GM19239 (cell line): ENCODE measurements around the gene LUC7L3.
A peak's percentile ranks its signal among the peaks of the same experiment; 100 is the strongest.
"Not testable (repeated sequence)": the region's sequence is repeated elsewhere in the genome, so short reads cannot be mapped to it uniquely, and the experiment has no call there.

Source experiments
- DNase-seq: peaks from one replicate; pipeline ENCODE4 v3.0.0; 2011; ENCODE audit warnings: low spot score; ENCODE audit not compliant: insufficient read length
- FAIRE-seq: peaks from 2 replicates; lab custom pipeline; 2011; peaks lifted over from hg19 to GRCh38; lab: Jason Lieb, UNC

The LUC7L3 gene

GRCh38 chr17:50719144-50719923, at the start of gene LUC7L3:
TSS of gene LUC7L3 (plus strand) at chr17:50719603. CDS start at chr17:50719733, 130 bp downstream.
- FAIRE-seq (peak; percentile 91), DNase-seq (peak; percentile 94)

- FAIRE-seq = no peak
Observed at GRCh38 chr17:50672071-50672470, 47.3 kb upstream of the LUC7L3 start.

GRCh38 chr17:50672831-50673551, 46.4 kb upstream of the LUC7L3 start:
- FAIRE-seq (no peak), DNase-seq (no peak)

More at GRCh38 chr17:50672071-50672470, 47.3 kb upstream of the LUC7L3 start:
- no peak for DNase-seq

GRCh38 chr17:50675190-50675589, 44.2 kb upstream of the LUC7L3 start:
- FAIRE-seq (no peak), DNase-seq (no peak)

- no peak for DNase-seq
- FAIRE-seq = no peak
Observed at GRCh38 chr17:50675627-50676026, 43.8 kb upstream of the LUC7L3 start.

GRCh38 chr17:50676065-50676975, 43.1 kb upstream of the LUC7L3 start:
- no peak for DNase-seq
- no peak for FAIRE-seq

GRCh38 chr17:50677851-50678375, 41.5 kb upstream of the LUC7L3 start:
- FAIRE-seq (no peak), DNase-seq (no peak)

GRCh38 chr17:50679008-50679544, 40.3 kb upstream of the LUC7L3 start:
- no peak for FAIRE-seq
- DNase-seq = no peak

- no peak for FAIRE-seq
- DNase-seq = no peak
Observed at GRCh38 chr17:50680126-50680525, 39.3 kb upstream of the LUC7L3 start.

- not testable (repeated sequence) for FAIRE-seq, DNase-seq
Observed at GRCh38 chr17:50680543-50681262, 38.7 kb upstream of the LUC7L3 start.

- FAIRE-seq = no peak
Observed at GRCh38 chr17:50681263-50682200, 37.9 kb upstream of the LUC7L3 start.

GRCh38 chr17:50682441-50682840, 37.0 kb upstream of the LUC7L3 start:
- FAIRE-seq (no peak), DNase-seq (no peak)

More at GRCh38 chr17:50681263-50682200, 37.9 kb upstream of the LUC7L3 start:
- no peak for DNase-seq

GRCh38 chr17:50682938-50683337, 36.5 kb upstream of the LUC7L3 start:
- FAIRE-seq (no peak), DNase-seq (no peak)

GRCh38 chr17:50683434-50684287, 35.7 kb upstream of the LUC7L3 start:
- FAIRE-seq (no peak), DNase-seq (no peak)

GRCh38 chr17:50684288-50684611, 35.2 kb upstream of the LUC7L3 start:
- FAIRE-seq (no peak), DNase-seq (no peak)

GRCh38 chr17:50684612-50685333, 34.6 kb upstream of the LUC7L3 start:
- DNase-seq (no peak), FAIRE-seq (no peak)

GRCh38 chr17:50685334-50685665, 34.1 kb upstream of the LUC7L3 start:
- no peak for FAIRE-seq
- DNase-seq = no peak
